GM18519 (cell line): ENCODE measurements around the gene PAX6.

Experiments
- ATAC-seq: cut with Tn5 transposase; IDR thresholded peaks from one replicate; pipeline ENCODE4 v1.9.1; 2021; ENCODE audit warnings: mild to moderate bottlenecking, moderate library complexity; ENCODE audit not compliant: unreplicated experiment, low FRiP score

PAX6 gene

GRCh38 chr11:31799435-31800397 is 11.4 kb downstream of the PAX6 start:
- ATAC-seq, result no peak

GRCh38 chr11:31798554-31799434 is 12.3 kb downstream of the PAX6 start:
- no peak for ATAC-seq

- ATAC-seq, result no peak
Observed at GRCh38 chr11:31798057-31798553, 13.0 kb downstream of the PAX6 start.

GRCh38 chr11:31797190-31798056 is 13.7 kb downstream of the PAX6 start:
- no peak for ATAC-seq

GRCh38 chr11:31796499-31797189 is 14.5 kb downstream of the PAX6 start:
- ATAC-seq, result no peak

GRCh38 chr11:31795706-31796498 is 15.2 kb downstream of the PAX6 start:
- no peak for ATAC-seq

GRCh38 chr11:31794548-31794947 is 16.6 kb downstream of the PAX6 start:
- no peak for ATAC-seq

GRCh38 chr11:31793264-31793663 is 17.9 kb downstream of the PAX6 start:
- no peak for ATAC-seq

- no peak for ATAC-seq
Observed at GRCh38 chr11:31792456-31792855, 18.7 kb downstream of the PAX6 start.

GRCh38 chr11:31792036-31792435 is 19.1 kb downstream of the PAX6 start:
- ATAC-seq, result no peak

- ATAC-seq, result no peak
Observed at GRCh38 chr11:31790649-31791048, 20.5 kb downstream of the PAX6 start.

GRCh38 chr11:31788085-31788484 is 23.0 kb downstream of the PAX6 start:
- no peak for ATAC-seq

GRCh38 chr11:31786996-31787685 is 24.0 kb downstream of the PAX6 start:
- no peak for ATAC-seq

- no peak for ATAC-seq
Observed at GRCh38 chr11:31784611-31785010, 26.5 kb downstream of the PAX6 start.

- ATAC-seq, result no peak
Observed at GRCh38 chr11:31783252-31783651, 27.9 kb downstream of the PAX6 start.

- no peak for ATAC-seq
Observed at GRCh38 chr11:31782257-31782656, 28.9 kb downstream of the PAX6 start.

GRCh38 chr11:31780480-31780971 is 30.6 kb downstream of the PAX6 start:
- no peak for ATAC-seq

GRCh38 chr11:31780078-31780477 is 31.0 kb downstream of the PAX6 start:
- ATAC-seq, result no peak
